IPS DF 4.7 (cell line): ENCODE data around the gene PARP11.

ENCODE experiments used
- DNase-seq: peaks from one replicate; pipeline ENCODE4 v3.0.0-alpha.2; 2013; ENCODE audit warnings: low spot score; ENCODE audit errors: extremely low read depth

The PARP11 gene, protein sequence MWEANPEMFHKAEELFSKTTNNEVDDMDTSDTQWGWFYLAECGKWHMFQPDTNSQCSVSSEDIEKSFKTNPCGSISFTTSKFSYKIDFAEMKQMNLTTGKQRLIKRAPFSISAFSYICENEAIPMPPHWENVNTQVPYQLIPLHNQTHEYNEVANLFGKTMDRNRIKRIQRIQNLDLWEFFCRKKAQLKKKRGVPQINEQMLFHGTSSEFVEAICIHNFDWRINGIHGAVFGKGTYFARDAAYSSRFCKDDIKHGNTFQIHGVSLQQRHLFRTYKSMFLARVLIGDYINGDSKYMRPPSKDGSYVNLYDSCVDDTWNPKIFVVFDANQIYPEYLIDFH

DNA sequence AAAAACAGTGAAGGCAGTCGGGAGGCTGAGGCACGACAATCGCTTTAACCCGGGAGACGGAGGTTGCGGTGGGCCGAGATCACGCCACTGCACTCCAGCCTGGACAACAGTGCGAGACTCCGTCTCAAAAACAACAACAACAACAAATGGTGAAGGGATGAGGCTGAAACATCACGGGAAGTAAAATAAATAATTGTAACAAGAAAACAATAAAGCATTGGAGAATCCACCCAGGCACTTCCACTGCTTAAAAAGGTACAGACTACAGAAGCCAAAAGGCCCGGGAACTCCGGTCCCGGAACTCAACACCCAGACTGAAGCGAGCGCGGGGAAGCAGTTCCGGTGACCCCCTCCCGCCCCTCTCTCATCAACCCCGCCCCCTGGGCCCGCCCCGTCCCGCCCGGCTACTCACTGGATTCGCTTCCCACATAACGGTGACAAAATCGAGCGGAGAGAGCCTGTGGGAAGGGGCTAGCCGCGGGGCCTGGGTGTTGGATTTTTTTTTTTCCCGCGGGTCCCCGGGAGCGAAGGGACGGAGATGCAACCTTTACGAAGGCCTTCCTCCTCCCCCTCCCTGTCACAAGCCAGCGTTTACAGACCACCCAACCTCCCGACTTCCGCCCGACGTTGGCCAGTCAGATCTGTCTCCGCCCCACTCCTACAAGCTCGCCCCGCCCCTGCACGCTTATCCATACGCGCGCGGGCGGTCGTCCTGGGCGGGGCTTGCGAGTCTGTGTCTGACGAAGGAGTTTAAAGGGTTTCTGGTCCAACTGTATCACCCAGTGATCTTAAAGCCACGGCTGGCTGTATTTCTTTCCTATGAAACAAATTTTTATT is at the start of gene PARP11:
TSS of gene PARP11 (minus strand) at position 600 of the 837 bp plus-strand sequence. CDS start at position 430, 170 bp downstream.
- DNase-seq, result peak; percentile 74

DNA sequence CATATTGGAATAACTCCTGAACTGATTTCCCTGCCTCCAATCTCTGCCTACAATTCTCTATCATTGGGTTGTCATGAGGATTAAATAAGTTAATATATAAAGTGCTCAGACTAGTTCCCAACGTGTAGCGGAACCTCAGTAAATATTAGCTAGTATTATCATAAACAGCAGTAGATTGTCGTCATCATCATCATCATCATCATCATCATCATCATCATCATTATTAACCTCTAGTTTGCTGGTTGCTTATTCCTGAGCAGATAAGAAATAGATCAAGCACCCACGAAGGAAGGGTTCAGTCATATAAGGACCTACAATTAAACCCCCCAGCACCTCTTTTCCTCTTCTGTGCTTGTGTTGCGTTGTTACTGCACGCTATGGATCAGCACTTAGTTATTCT is 48.8 kb upstream of the PARP11 start:
- no peak for DNase-seq

DNA sequence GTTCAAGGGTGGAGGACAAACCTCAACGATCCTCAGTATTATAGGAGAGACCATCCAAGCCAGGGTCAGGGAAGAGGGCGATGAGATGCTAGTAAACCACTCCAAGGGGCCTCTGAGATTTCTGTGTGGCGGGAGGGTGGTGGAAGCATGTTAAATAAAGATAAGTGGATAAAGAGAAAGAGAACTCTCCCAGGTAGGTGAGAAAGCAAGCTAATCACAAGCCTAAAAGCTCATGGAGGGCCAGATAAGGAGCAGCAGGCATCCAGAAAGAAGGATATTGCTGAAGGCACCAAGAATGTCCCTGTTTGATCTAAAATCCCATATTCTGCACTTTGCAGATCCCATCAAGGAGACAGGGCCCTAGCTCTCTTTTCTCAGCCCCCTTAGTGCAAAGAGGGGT is 48.3 kb upstream of the PARP11 start:
- no peak for DNase-seq

DNA sequence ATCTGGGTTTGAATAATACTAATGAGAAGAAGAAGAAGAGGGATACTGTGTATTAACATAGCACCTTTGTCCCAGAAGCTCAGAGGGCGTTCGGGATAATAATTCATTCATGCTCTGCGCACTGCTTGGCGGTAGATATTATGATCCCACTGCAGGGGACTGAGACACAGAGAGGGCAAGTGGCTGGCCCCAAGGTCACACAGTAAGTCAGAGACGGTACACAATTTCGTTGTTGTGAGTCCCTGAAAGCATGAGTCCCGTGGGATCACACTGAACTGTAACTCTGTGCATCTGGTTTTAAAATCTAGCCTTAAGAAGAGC is 47.9 kb upstream of the PARP11 start:
- no peak for DNase-seq

DNA sequence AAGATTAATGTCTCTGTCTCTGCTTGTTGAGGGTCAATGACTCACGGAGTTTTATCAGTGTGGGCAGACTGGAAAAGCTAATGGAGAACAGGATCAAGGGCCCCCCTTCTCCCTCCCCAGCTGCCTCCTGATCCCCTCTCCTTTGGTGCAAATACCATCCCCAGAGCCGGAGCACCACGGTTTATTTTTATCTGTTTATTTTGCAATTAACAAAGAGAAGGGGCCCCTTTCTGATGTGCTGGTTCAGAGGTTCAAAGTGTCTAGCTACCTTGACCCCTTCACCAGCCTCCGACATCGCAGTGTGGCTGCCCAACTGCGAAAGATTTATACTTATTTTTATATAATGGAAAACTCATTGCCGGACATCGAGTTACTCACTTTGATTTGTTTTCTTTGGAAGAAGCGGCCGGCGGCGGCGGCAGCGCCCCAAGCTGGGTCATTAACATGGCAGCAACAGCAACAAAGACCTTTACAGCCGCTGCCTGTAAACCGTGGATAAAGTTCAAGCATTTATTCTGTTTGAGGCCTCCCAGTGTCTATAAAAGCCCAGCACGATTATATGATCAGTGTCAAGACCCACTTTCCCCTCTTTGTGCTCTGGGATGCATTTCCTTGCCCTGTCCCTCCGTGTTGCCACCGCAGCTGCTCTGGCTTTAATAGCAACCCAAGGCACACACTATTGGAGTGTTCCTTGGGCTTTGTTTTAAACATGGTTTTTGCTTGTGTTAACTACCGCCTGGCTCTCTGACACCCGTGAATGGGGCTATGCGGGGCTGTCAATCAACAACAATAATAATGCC is 47.4 kb upstream of the PARP11 start:
- DNase-seq, result no peak

DNA sequence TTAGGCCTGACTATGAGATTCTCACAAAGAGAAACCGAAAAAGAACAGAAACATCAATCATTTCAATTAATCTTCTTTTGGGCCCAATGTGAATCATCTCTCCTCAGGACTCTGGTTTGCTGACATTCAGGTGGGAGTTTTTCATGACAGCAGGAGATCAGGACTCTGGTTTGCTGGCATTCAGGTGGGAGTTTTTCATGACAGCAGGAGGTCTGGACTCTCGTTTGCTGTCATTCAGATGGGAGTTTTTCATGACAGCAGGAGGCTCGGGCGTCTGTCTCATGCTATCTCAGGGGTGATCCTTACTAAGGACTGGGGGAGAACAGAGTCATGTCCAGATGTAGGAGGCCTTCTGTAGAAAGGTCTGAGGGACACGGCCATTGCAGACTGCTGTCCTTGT is 40.1 kb upstream of the PARP11 start:
- DNase-seq, result no peak

DNA sequence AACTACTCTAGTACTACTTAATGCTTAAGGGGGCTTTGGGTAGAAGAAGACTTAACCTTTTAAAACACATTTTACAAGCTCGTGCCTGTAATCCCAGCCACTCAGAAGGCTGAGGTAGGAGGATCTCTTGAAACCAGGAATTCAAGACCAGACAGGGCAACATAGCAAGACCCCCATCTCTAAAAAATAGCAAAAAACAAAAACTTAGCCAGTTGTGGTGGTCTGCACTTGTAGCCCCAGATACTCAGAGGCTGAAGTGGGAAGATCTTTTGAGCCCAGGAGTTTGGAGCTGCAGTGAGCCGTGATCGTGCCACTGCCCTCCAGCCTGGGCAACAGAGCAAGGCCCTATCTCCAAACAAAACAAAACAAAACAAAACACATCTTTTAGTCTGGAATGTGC is 39.7 kb upstream of the PARP11 start:
- no peak for DNase-seq

DNA sequence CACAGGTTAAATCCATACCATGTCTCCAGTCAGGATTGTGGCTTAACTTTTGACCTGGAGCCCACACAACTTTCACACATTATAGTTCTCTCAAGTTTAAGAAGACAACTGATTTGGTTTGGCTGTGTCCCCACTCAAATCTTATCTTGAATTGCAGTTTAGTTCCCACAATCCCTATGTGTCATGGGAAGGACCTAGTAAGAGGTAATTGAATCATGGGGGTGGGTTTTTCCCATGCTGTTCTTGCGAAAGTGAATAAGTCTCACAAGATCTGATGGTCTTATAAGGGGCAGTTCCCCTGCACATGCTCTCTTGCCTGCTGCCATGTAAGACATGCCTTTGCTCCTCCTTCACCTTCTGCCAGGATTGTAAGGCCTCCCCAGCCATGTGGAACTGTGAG is 38.2 kb upstream of the PARP11 start:
- DNase-seq, result no peak

DNA sequence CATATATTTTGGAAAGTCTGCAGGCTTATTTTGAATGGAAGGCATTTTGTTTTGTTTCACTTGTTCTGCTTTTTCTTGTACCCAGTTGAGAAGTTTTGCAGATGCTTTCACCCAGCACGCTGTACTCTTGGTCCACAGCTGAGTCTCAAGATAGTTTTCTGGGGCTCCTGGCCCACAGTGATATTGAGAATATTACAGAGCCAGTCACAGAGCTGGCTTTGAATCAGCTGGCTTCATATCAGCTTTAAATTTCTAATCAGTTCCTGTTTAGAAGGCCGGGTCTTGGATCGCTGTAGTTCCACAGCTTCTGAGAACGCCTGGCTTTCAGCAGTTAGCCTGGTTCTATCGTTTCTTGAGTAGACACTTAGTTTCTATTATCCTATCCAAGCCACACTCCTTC is 32.5 kb upstream of the PARP11 start:
- no peak for DNase-seq

DNA sequence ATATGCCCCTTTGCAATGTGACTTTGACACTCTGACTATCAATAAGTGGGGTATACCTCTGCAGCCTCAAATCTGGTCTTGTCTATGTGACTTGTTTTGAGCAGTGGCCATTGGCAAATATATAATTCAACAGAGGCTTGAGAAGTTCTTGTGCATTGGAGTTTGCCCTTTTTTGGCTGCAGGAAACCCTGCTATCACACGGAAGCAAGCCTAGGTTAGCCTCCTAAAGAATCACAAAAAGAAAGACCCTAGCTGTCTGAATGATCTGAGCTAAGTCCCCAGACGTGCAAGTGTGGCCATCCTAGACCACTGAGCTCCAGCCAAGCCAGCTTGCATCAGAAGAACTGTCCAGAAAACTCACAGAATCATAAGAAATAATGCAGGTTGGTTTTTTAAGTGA is 31.8 kb upstream of the PARP11 start:
- no peak for DNase-seq

DNA sequence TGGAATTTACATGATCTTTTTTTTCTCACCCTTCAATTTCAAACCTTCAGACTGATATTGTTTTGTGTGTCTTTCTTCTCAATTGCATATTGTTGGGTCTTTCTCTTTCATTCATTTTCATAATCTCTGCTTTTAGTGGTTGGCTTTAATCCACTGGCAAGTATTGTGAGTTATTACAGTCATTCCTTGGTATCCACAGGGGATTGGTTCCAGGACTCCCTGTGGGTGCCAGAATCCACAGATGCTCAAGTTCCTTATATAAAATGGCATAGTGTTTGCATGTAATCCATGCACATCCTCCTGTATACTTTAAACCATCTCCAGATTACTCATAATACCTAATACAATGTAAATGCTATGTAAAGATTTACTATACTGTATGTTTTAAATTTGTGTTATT is 29.7 kb upstream of the PARP11 start:
- no peak for DNase-seq

DNA sequence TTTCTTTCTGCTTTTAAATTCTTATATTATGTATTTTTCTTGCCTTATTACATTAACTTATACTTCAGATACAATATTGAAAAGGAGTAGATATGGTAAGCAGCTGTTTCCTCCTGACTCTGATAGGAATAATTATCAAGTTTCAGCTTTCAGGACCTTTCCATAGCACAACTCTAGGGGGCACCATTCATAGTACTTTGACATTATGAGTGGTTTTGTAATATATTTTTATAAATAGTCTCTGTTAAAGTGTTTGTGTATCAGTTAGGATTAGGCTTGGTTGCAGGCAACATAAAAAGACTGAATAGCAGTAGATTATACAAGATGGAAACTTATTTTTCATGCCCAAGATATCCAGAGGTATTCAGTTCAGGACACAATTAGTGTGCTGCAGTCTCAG is 27.9 kb upstream of the PARP11 start:
- DNase-seq, result no peak

DNA sequence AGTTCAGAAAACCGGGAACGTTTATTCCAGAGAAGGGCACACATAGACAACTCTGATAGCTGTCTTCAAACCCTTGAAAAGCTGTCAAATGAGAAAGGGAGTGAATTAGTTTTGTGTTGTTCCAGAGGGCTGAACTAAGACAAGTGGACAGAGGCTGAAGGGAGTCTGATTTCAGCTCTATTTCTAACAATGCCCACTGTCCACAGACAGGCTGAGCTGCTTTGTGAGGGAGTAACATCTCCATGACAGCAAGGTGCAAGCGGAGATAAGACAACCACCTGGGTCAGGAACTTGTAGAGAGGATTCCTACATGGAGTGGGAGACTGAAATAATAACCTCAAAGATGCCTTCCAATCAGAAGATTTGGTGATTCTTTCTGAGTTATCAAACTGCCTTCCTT is 25.6 kb upstream of the PARP11 start:
- DNase-seq, result no peak

DNA sequence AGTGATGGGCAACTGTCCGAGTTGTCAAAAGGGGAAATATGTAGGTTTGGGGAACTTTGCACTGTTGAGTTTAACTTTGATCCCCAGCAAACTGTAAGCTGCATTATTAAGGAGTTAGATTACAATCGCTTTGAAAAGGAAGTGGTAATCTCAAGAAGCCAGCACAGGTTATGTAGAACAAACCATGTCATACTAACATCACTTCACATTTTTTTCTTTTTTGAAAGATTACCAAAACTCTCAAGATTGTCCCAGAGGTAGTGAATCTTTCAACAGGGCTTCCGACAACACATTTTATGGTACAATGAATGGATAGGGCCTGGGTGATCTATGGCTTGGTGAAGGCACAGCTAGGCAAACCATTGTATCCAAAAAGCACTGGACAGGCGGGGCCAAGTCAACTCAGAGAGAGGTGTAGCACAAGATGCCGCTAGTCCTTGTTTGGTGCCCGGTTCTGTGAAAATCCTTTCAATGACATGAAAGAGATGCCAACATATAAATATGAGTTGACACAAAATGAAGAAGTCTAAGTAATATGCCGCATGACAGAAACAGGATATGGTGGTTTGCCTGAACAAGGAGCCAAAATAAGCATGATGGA is 24.3 kb upstream of the PARP11 start:
- DNase-seq, result no peak

DNA sequence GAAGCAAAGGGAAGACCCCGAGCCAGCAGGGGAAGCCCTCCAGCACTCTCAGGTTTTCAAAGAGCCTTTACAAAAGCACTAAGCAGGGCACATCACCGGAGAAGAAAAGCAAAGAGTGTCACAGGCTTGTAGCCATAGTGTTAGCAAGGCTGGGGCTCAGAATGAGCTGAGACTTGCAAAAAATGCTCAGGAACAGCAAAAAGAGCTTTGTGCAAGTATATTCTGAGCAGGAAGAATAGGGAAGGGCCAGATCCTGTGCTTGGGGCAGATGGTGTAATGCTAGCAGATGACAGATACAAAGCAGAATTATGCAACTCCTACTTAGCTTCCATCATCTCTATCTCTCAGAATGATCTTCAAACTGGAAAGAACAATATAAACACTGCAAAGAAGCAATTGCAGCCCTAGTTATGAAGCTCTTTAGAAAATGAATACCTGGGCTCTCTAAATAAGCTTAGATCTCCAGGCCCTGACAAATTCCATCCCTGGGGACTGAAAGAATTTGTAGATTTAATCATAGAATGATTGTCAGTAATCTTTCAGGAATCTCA is 23.7 kb upstream of the PARP11 start:
- no peak for DNase-seq

DNA sequence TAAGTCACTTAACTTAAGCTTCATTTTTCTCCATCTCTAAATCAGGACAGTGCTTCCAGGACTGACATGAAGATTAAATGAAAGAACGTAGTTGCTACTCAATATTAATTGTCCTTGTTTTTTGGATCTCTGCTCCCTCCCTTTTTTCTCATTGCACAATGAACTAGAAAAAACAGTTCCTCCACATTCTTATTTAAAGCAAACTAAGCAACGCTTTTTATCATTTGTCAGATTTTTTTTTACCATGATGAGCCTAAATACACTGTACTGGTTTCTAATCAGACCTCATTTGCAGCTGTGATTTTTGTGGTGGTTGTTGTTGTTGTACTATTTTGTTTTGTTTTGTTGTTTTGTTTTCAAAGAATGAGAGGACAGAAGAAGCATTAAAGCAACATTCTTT is 23.2 kb upstream of the PARP11 start:
- no peak for DNase-seq

DNA sequence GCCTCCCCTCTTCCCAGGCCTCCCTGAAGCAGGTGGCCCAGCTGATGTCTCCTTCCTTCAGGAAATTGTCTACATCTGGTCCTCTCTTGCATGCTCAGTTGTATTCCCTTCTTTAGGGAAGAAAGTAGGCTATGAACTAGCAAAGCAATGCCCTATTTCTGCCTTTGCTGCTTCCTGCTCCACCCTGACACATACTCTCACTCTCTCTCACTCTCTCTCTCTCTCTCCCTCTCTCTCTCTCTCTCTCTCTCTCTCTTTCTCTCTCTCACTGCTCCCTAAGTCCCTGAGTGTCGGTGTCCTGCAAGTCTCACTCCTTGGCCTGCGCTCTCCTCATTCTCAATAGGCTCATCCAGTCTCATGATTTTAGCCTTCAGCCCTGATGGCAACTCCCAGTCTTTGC is 19.4 kb upstream of the PARP11 start:
- no peak for DNase-seq

DNA sequence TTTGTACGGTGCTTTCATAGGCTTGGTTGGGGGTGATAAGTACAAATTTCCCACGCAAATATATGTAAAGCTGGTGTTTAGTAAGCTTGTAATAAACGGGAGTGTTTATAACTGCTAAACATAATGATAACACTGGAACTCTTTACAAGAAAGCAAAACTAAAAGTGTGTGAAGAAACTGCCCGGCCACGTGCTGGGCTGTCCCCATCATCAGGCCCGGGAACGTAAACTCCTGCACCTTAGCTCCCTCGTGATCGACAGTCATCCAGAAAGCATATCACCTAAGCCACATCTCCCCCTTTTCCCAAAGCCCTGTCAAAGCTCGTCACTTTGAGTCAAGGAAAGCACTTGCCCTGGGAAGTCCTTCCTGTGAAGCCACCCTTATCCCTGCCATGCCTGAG is 18.0 kb upstream of the PARP11 start:
- DNase-seq, result no peak

DNA sequence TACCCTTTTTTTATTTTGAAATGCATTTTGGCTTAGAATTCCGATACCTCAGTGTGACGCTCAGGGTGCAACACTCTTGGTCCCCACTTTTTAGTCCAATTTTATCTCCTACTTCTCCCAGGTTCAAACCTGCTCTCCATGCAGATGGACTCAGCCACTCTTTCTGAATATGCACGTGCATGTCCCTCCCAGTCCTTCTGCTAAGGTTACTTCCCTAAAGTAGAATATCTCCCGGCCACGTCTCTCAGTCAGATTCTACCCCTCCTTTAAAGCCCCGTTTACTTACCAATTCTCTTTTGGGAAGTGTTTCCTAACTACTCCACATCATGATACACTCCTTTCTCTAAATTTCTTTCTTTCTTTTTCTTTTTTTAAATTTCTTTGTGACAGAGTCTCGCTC is 15.5 kb upstream of the PARP11 start:
- DNase-seq, result no peak

DNA sequence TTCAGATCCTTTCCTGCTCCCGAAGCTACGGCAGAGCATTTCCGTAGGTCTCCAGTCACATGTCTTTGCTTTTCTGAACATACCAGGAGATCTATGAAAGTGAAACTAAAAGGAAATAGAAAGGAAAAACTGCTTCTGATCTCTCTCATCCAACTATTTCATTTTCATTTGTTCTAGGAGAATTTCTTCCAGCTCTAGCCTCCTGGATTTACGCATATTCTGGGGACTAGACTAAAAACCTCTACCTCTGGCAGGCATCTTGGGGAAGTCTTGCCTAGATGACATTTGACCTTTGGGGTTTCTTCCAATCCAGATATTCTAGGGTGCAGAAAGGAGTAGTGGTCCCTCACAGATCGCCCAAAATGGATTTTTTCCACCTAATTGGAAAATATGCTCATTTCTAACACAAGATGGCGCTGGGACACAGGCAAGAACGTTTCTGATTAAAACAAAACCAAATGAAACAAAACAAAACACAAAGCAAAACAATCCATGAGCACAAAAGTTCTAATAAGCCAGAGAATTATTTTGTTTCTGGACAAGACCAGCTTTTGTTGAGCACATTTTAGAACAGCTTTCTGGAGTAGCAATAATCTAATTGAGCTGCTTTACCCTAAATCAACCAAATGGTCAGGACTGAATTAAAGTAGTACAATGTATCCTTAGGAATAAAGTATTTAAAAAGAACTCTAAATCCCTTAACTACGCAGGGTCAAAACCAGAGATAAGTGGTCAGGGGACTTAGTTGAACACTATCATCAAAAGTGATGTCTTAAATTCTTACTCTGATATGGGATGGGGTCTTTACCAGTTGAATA is 12.3 kb upstream of the PARP11 start:
- DNase-seq, result peak; percentile 28

DNA sequence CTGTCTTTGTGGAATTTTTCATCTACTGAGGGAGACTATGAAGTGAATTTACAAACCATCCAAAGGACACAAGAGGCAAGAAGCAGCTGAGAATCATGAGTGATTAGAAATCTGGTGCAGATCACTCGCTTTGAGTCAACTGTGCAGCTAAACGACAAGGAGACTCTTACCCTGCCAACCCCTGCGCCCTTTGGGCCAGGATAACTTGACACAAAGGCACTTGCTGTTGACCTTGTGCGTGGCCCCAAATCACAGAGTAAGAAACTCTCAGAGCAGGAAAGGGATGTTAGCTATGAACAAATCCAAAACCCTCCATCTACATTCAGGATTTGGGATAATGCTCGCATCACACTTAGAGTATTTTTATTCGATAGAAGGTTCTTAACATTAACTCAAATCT is 11.5 kb upstream of the PARP11 start:
- no peak for DNase-seq
